Mononuclear cell (primary cell): ENCODE results near the gene CAPN1. TPM values are rescaled to one million over a fixed set of nuclear protein-coding genes. Genes with fewer than 3 reads are reported as not detected.
A peak's percentile ranks its signal among the peaks of the same experiment; 100 is the strongest.
"Not testable (repeated sequence)": the region's sequence is repeated elsewhere in the genome, so short reads cannot be mapped to it uniquely, and the experiment has no call there.

ENCODE experiments used
- H3K27me3 ChIP-seq: 2 replicates; pipeline ENCODE4 v1.6.0; 2011; ENCODE audit warnings: low read length, control low read depth; ENCODE audit not compliant: insufficient read depth
- H3K4me1 ChIP-seq: 2 replicates; pipeline ENCODE4 v1.5.1; 2011; ENCODE audit warnings: mild to moderate bottlenecking, low read length, control low read depth; ENCODE audit not compliant: insufficient read depth
- H3K4me3 ChIP-seq: 2 replicates; pipeline ENCODE4 v1.5.1; 2011; ENCODE audit warnings: mild to moderate bottlenecking, low read length, moderate library complexity
- H3K9me3 ChIP-seq: 2 replicates; pipeline ENCODE4 v1.5.1; 2011; ENCODE audit warnings: low read depth, mild to moderate bottlenecking, control low read depth, low read length
- total RNA-seq: library from RNA; depleted of rRNA; stranded (reverse); fragments of >200 nt; gene quantifications from one replicate; pipeline ENCODE4 v1.2.3, GENCODE V29; 2012

Gene CAPN1
- total RNA-seq, 1 donor, result 76.2 TPM

DNA sequence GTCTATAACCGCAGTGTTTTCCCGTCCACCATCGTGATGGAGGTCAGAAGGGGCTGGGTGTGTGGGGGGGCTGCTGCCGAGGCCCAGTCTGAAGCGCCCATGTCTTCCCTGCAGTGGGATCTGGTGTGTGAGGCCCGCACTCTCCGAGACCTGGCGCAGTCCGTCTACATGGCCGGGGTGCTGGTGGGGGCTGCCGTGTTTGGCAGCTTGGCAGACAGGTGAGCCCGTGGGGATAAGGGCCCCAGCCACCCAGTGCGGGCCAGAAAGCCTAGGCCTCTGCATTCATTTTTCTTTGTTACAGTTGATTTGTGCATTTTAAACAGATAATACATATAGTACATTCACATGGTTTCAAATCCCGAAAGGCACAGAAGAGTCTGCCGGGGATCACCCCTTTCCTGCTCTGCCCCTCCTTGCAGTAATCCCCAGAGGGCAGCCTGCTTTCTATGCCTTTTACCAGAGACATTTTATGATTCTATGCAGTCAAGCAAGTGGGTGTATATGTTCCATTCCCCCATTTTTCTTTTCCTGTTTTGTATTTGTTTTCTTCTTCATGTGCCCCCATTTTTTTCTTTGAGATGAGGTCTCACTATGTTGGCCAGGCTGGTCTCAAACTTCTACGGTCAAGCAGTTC is 32.6 kb downstream of the CAPN1 start:
- no peak overlapping the region for H3K4me3 ChIP-seq
- peaks cover 19% of the 10 kb centered on the region for H3K4me1 ChIP-seq
- H3K9me3 ChIP-seq, result no peaks in the 10 kb centered on the region
- no peaks in the 10 kb centered on the region for H3K27me3 ChIP-seq

DNA sequence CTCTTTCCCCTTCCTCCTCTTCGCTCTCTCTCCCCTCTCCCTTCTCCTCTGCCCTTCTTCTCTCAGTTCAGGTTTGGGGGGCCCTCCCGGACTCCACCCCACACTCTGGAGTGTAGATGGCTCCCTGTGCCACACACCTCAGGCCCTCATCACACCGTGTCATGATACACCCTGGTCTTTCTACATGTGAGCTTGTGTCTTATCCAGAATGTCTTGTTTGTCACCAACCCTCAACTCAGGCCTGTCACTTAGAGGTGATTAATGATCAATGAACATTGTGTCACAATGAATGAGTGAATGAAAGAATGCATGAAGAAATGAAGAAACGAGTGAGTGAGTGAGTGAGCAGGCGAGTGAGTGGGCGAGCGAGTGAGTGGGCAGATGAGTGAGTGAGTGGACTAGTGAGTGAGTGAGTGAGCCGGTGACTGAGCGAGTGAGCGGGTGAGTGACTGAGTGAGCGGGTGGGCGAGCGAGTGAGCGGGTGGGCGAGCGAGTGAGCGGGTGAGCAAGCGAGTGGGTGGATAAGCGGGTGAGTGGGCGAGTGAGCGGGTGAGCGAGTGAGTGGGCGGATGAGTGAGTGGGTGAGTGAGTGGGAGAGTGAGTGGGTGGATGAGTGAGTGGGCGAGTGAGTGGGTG is 33.8 kb downstream of the CAPN1 start:
- Histone ChIP-seq H3K9me3 (no peaks in the 10 kb centered on the region), H3K4me3 (no peak overlapping the region), H3K4me1 (peaks cover 26% of the 10 kb centered on the region), H3K27me3 (no peaks in the 10 kb centered on the region)

DNA sequence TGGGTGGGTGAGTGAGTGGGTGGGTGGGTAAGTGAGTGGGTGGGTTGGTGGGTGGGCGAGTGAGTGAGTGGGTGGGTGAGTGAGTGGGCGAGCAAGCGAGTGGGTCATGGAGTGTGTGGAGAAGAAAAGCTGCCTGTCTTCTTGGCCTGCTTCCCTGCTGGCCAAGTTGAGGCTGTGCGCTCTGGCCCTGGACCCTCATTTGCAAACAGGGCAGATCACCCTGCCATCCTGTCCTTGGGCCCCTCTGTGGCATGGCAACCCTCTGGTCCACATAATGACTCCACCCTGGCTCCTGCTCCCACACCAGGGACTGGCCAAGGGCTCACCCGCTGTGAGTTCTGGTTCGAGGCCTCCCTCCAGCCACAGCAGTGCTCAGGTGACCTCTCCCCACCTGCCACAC is 35.1 kb downstream of the CAPN1 start:
- Histone ChIP-seq H3K4me3 (no peak overlapping the region), H3K9me3 (no peaks in the 10 kb centered on the region), H3K4me1 (peaks cover 31% of the 10 kb centered on the region), H3K27me3 (no peaks in the 10 kb centered on the region)

GRCh38 chr11:65217441-65218423 is 36.0 kb downstream of the CAPN1 start:
- peaks cover 39% of the 10 kb centered on the region for H3K4me1 ChIP-seq
- no peaks in the 10 kb centered on the region for H3K9me3 ChIP-seq

DNA sequence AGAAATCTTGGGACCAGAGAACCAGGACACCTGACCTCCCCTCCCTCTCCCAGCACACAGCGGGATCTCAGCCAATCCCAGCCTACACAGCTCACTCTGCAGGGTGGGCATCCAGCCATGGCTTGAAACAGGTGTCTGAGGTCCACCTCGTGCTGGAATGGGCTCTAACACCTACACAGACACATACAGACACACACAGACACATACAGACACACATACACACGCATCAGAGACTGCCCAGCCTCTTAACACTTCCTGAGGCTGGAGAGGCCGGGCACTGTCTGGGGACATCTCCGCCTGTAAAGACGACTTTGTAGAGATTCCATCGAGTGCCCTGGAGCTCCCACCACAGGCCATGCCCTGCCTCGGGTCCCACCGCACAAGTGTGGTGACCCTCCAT is 36.7 kb downstream of the CAPN1 start:
- H3K27me3 ChIP-seq, result no peaks in the 10 kb centered on the region
- H3K9me3 ChIP-seq, result no peaks in the 10 kb centered on the region
- H3K4me3 ChIP-seq, result no peak overlapping the region

More at GRCh38 chr11:65217441-65218423, 36.0 kb downstream of the CAPN1 start:
- H3K27me3 ChIP-seq, result no peaks in the 10 kb centered on the region
- no peak overlapping the region for H3K4me3 ChIP-seq

GRCh38 chr11:65219930-65220213 is 38.1 kb downstream of the CAPN1 start:
- Histone ChIP-seq H3K4me1 (peaks cover 33% of the 10 kb centered on the region), H3K9me3 (no peaks in the 10 kb centered on the region), H3K4me3 (no peak overlapping the region), H3K27me3 (no peaks in the 10 kb centered on the region)

More for the DNA sequence above, 36.7 kb downstream of the CAPN1 start:
- peaks cover 41% of the 10 kb centered on the region for H3K4me1 ChIP-seq

GRCh38 chr11:65221026-65221425 is 39.3 kb downstream of the CAPN1 start:
- Histone ChIP-seq H3K27me3 (no peaks in the 10 kb centered on the region), H3K9me3 (no peaks in the 10 kb centered on the region), H3K4me3 (no peak overlapping the region), H3K4me1 (peaks cover 44% of the 10 kb centered on the region)

GRCh38 chr11:65223011-65223410 is 41.3 kb downstream of the CAPN1 start:
- H3K4me1 ChIP-seq, result peaks cover 49% of the 10 kb centered on the region
- H3K27me3 ChIP-seq, result no peaks in the 10 kb centered on the region
- H3K9me3 ChIP-seq, result no peaks in the 10 kb centered on the region
- no peak overlapping the region for H3K4me3 ChIP-seq

DNA sequence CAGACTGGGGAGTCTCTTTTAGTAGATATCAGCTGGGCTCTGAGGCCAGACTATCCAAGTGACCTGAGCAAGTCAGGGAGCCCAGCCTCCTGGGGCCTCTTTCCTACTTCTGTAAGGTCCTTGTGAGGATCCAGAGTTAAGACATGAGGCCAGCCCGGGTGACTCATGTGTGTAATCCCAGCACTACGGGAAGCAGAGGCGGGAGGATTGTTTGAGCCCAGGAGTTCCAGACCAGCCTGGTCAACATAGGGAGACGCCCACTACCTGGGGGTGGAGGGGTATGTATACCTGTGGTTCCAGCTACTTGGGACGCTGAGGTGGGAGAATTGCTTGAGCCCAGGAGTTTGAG is 43.2 kb downstream of the CAPN1 start:
- Histone ChIP-seq H3K27me3 (no peaks in the 10 kb centered on the region), H3K4me3 (no peak overlapping the region), H3K4me1 (peaks cover 43% of the 10 kb centered on the region), H3K9me3 (no peaks in the 10 kb centered on the region)

DNA sequence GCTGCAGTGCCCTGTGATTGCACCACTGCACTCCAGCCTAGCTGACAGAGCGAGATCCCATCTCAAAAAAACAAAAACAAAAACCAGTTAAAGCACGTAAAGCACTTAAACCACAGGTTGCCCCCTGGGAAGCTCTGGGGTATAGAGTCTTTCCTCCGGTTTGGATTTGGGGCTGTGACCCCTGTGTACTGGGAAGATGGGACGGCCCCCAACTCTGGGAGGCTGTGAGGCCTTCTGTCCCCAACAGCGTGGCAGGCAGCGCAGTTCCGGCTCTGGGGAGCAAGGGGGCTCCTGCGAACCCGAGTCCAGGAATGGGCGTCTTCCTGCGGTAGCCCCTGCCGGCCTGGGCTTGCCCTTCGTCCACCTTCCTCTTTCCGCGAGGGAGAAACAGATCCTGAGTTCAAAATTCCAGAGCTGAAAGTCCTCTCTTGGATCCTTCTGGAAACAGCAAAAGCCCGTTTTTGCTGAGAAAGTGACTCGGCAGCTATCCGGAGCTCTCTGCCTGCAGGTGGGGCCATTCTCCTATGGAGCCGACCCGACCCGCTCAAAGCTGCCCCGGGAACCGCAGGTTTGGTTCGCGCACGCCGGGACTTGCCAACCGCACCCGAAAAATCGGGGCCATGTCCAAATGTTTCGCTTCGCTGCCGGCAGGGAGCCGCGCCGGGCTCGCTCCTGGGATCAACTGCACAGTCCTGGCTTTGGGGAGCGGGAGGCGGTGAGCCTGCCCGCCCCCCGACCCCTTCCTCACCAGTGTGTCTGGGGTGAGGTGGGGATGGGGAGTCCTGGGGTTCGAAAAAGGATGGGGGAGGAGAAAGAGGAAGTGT is 43.8 kb downstream of the CAPN1 start:
- Histone ChIP-seq H3K27me3 (no peaks in the 10 kb centered on the region), H3K9me3 (no peaks in the 10 kb centered on the region), H3K4me3 (peak overlapping the region; percentile 45), H3K4me1 (peaks cover 41% of the 10 kb centered on the region)

DNA sequence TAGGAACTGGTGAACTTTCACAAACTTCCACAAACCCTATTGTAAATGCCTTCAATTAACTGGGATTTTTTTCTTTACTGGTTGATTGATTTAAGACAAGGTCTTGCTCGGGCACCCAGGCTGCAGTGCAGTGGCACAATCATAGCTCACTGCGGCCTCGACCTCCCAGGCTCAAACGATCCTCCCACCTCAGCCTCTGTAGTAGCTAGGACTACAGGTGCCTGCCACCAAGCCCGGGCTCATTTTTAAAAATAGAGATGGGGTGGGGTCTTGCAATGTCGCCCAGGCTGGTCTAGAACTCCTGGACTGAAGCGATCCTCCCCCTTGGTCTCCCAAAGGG is 44.3 kb downstream of the CAPN1 start:
- no peaks in the 10 kb centered on the region for H3K9me3 ChIP-seq
- H3K4me3 ChIP-seq, result peak overlapping the region; percentile 45

GRCh38 chr11:65227879-65228278 is 46.2 kb downstream of the CAPN1 start:
- Histone ChIP-seq H3K9me3 (no peaks in the 10 kb centered on the region), H3K4me3 (no peak overlapping the region), H3K27me3 (no peaks in the 10 kb centered on the region), H3K4me1 (peaks cover 27% of the 10 kb centered on the region)

More for the DNA sequence above, 44.3 kb downstream of the CAPN1 start:
- Histone ChIP-seq H3K27me3 (no peaks in the 10 kb centered on the region), H3K4me1 (peaks cover 41% of the 10 kb centered on the region)

GRCh38 chr11:65236194-65237059 is 54.7 kb downstream of the CAPN1 start:
- Histone ChIP-seq H3K9me3 (no peaks in the 10 kb centered on the region), H3K4me1 (no peaks in the 10 kb centered on the region), H3K4me3 (no peak overlapping the region)

GRCh38 chr11:65238302-65238701 is 56.6 kb downstream of the CAPN1 start:
- H3K4me3 ChIP-seq, H3K9me3 ChIP-seq, H3K4me1 ChIP-seq, H3K27me3 ChIP-seq: not testable (repeated sequence)

More at GRCh38 chr11:65236194-65237059, 54.7 kb downstream of the CAPN1 start:
- no peaks in the 10 kb centered on the region for H3K27me3 ChIP-seq
